Measurements from ENCODE around the gene TRIM25. TPM values are rescaled to one million over a fixed set of nuclear protein-coding genes. Genes with fewer than 3 reads are reported as not detected.

Gene TRIM25
- polyA plus RNA-seq, 1 of the 3 experiments (the other 2 are of a cell fraction) = 17.1 TPM

GRCh38 chr17:56917559-56918296 lies 3.9 kb upstream of the TRIM25 start:
- 90% methylated on average over 4 of the region's 4 CpGs for WGBS (ENCODE audit: low lambda C conversion rate)

GRCh38 chr17:56914581-56915273 lies 878 bp upstream of the TRIM25 start:
- CTCF ChIA-PET = interaction anchor here (1.2 to 1.8 kb wide), 6 partner anchors 11 to 101 kb away, joined by 4 to 9 read pairs (median 4); no protein-coding TSS in a partner anchor
- H4K20me1 ChIP-seq (ENCODE audit: insufficient read depth) = no peaks in the 10 kb centered on the region
- DNase-seq = no peak
- H3K27ac ChIP-seq (ENCODE audit: low read depth in 2 of 2, low read length in 1 of 2) = peak overlapping the region; percentile 73 to 75
- no peaks in the 10 kb centered on the region for H3K27me3 ChIP-seq (ENCODE audit: insufficient read depth)
- H3K9ac ChIP-seq = peak overlapping the region; percentile 89
- H3K4me2 ChIP-seq = peak overlapping the region; percentile 90
- peak; percentile 31; the same call in 1 of the 2 replicates for TF ChIP-seq USF1 (IDR thresholded peaks at IDR 0.05; ENCODE audit: borderline replicate concordance, low read depth)
- TF ChIP-seq ELF1 (IDR thresholded peaks at IDR 0.05) = peak; percentile 51
- 0 out of 2 replicates have a peak, but pooled peaks have one; percentile 5 for TF ChIP-seq TEAD4 (IDR thresholded peaks at IDR 0.05; ENCODE audit: borderline replicate concordance, insufficient read depth)
- TF ChIP-seq EP300 (IDR thresholded peaks at IDR 0.05; ENCODE audit: borderline replicate concordance in 1 of 2, low read depth in 1 of 2, low read length in 1 of 2) = no peak
- TF ChIP-seq MXI1 (IDR thresholded peaks at IDR 0.05; ENCODE audit: low read depth, low read length) = peak; percentile 10; the same call in 1 of the 2 replicates
- WGBS (ENCODE audit: low lambda C conversion rate) = 25% methylated on average over 14 of the region's 14 CpGs
- H3F3A ChIP-seq (replicated peaks; ENCODE audit: insufficient read depth) = peaks cover 19% of the 10 kb centered on the region
- peaks cover 13 to 23% of the 10 kb centered on the region in 2 experiments; a peak in 2 of 4 replicates for H3K4me1 ChIP-seq (ENCODE audit: control insufficient read depth in 1 of 2, insufficient read depth in 2 of 2, low read depth in 1 of 2, low read length in 1 of 2)
- POLR2A ChIA-PET = interaction anchor here (1.0 to 1.4 kb wide), 6 partner anchors 9 to 90 kb away, joined by 3 to 8 read pairs (median 4); partner anchors contain the start of genes C17orf67, DGKE and SCPEP1
- peaks cover 42% of the 10 kb centered on the region for H3K79me2 ChIP-seq (ENCODE audit: insufficient read depth)
- peak overlapping the region; percentile 73 to 84 for H3K4me3 ChIP-seq (ENCODE audit: low read depth in 2 of 2, low read length in 1 of 2)
- H3K9me3 ChIP-seq = no peaks in the 10 kb centered on the region; the same call in 1 of the 2 replicates
- H3K9me2 ChIP-seq = no peaks in the 10 kb centered on the region
- H2AFZ ChIP-seq (ENCODE audit: low read depth) = peak overlapping the region; percentile 95
- H3K36me3 ChIP-seq (replicated peaks in 1 of 2; ENCODE audit: control insufficient read depth in 1 of 2, insufficient read depth in 2 of 2, low read length in 1 of 2) = no peaks in the 10 kb centered on the region

More at GRCh38 chr17:56917559-56918296, 3.9 kb upstream of the TRIM25 start:
- no peaks in the 10 kb centered on the region for H4K20me1 ChIP-seq (ENCODE audit: insufficient read depth)
- H3K4me2 ChIP-seq = no peak overlapping the region
- H3K79me2 ChIP-seq (ENCODE audit: insufficient read depth) = peaks cover 20% of the 10 kb centered on the region
- no peak overlapping the region for H2AFZ ChIP-seq (ENCODE audit: low read depth)
- H3K9me3 ChIP-seq = no peaks in the 10 kb centered on the region; the same call in 1 of the 2 replicates
- no peak overlapping the region for H3K9ac ChIP-seq
- no peak overlapping the region for H3K27ac ChIP-seq (ENCODE audit: low read depth in 2 of 2, low read length in 1 of 2)
- TF ChIP-seq ZBTB33 (IDR thresholded peaks at IDR 0.05; ENCODE audit: borderline replicate concordance, low read depth) = no peak
- peaks cover 24% of the 10 kb centered on the region for H3F3A ChIP-seq (replicated peaks; ENCODE audit: insufficient read depth)
- ChIA-PET CTCF (no interaction called here), POLR2A (no interaction called here)
- H3K36me3 ChIP-seq (replicated peaks in 1 of 2; ENCODE audit: control insufficient read depth in 1 of 2, insufficient read depth in 2 of 2, low read length in 1 of 2) = no peaks in the 10 kb centered on the region
- DNase-seq = no peak
- no peak overlapping the region for H3K4me3 ChIP-seq (ENCODE audit: low read depth in 2 of 2, low read length in 1 of 2)
- peaks cover 13 to 15% of the 10 kb centered on the region in 2 experiments; a peak in 2 of 4 replicates for H3K4me1 ChIP-seq (ENCODE audit: control insufficient read depth in 1 of 2, insufficient read depth in 2 of 2, low read depth in 1 of 2, low read length in 1 of 2)
- H3K27me3 ChIP-seq (ENCODE audit: insufficient read depth) = no peaks in the 10 kb centered on the region
- no peaks in the 10 kb centered on the region for H3K9me2 ChIP-seq
